Colonic mucosa (tissue), 4 donors: ENCODE results near the gene BCAN. TPM values are rescaled to one million over a fixed set of nuclear protein-coding genes. Genes with fewer than 3 reads are reported as not detected.
A peak's percentile ranks its signal among the peaks of the same experiment; 100 is the strongest.

Experiments
- DNase-seq: peaks from one replicate; pipeline ENCODE4 v3.0.0-alpha.2; 2020
- H3K27ac ChIP-seq: fragments of 200-600 bp; one replicate; pipeline ENCODE4 v1.8.0; 2021
- H3K27me3 ChIP-seq: fragments of 200-600 bp; one replicate; pipeline ENCODE4 v1.8.0; 2021
- H3K36me3 ChIP-seq: fragments of 200-600 bp; one replicate; pipeline ENCODE4 v1.8.0; 2021
- H3K4me1 ChIP-seq: fragments of 200-600 bp; one replicate; pipeline ENCODE4 v1.8.0; 2021; ENCODE audit warnings: mild to moderate bottlenecking
- H3K4me3 ChIP-seq: fragments of 200-600 bp; one replicate; pipeline ENCODE4 v1.8.0; 2021
- H3K9ac ChIP-seq, 2 donors: one replicate each; pipeline ENCODE4 v1.7.0; 2013; ENCODE audit warnings: control low read depth in 2 of 2, low read depth in 2 of 2, low read length in 2 of 2
- H3K9me3 ChIP-seq: fragments of 200-600 bp; one replicate; pipeline ENCODE4 v1.8.0; 2021
- CTCF ChIP-seq: fragments of 200-600 bp; IDR thresholded peaks from one replicate; pipeline ENCODE4 v1.8.0; 2022; ENCODE audit warnings: antibody characterized with exemption, mild to moderate bottlenecking
- intact Hi-C: fragments of 100-400 bp; cut with DNase I; formaldehyde crosslinking; loops from one replicate; pipeline ENCODE4 v1.14.1; 2022
- total RNA-seq, 2 donors: library from RNA; stranded (reverse); fragmentation: NEBNext Ultra II Directional in 1 of 2; extraction: Animal tissue kit (Norgen Biotek cat#: 25700) in 1 of 2; gene quantifications; one replicate each; pipeline ENCODE4 v1.2.1, GENCODE V29; 2021
- donor health status: healthy.
- donor health status: DM: no; HTN: no; CAD: no.
- donor health status: DM: no; HTN: no; CAD: no.

Gene BCAN
- total RNA-seq, 2 donors from 2014 or later: 0.37 TPM; not detected in 1

- DNase-seq: no peak
- Histone ChIP-seq H3K27me3 (peaks cover 17% of the 10 kb centered on the region), H3K4me3 (no peak overlapping the region), H3K36me3 (no peaks in the 10 kb centered on the region), H3K9me3 (no peaks in the 10 kb centered on the region), H3K4me1 (peaks cover 2% of the 10 kb centered on the region), H3K9ac (no peak overlapping the region), H3K27ac (no peak overlapping the region)
- no peak for TF ChIP-seq CTCF
- intact Hi-C loops: loop anchor here (10.0 kb wide), 1 partner anchor 202 kb away; no protein-coding TSS in a partner anchor
These were observed 40.4 kb downstream of the BCAN start for GRCh38 chr1:156682166-156682890.

- Histone ChIP-seq H3K27me3 (peaks cover 4% of the 10 kb centered on the region), H3K27ac (no peak overlapping the region), H3K4me1 (peaks cover 3% of the 10 kb centered on the region), H3K36me3 (no peaks in the 10 kb centered on the region), H3K9ac (no peak overlapping the region), H3K9me3 (no peaks in the 10 kb centered on the region), H3K4me3 (no peak overlapping the region)
- DNase-seq: no peak
- TF ChIP-seq CTCF: no peak
- intact Hi-C loops: loop anchor here (10.0 kb wide), 1 partner anchor 200 kb away; no protein-coding TSS in a partner anchor
These were observed 42.4 kb downstream of the BCAN start for GRCh38 chr1:156684227-156684782.

GRCh38 chr1:156689035-156689952 is 47.4 kb downstream of the BCAN start:
- no peak overlapping the region for H3K9ac ChIP-seq
- H3K36me3 ChIP-seq: no peaks in the 10 kb centered on the region
- TF ChIP-seq CTCF: peak; percentile 86
- no peak overlapping the region for H3K4me3 ChIP-seq
- peak; percentile 72 for DNase-seq
- H3K4me1 ChIP-seq: peaks cover 7% of the 10 kb centered on the region
- intact Hi-C loops: loop anchor here (10.0 kb wide), 1 partner anchor 196 kb away; no protein-coding TSS in a partner anchor
- H3K27ac ChIP-seq: no peak overlapping the region
- no peaks in the 10 kb centered on the region for H3K9me3 ChIP-seq
- no peaks in the 10 kb centered on the region for H3K27me3 ChIP-seq

GRCh38 chr1:156689953-156690674 is 48.2 kb downstream of the BCAN start:
- no peak for DNase-seq
- intact Hi-C loops: loop anchor here (2.0 to 10.0 kb wide), 2 partner anchors 35 to 195 kb away; no protein-coding TSS in a partner anchor
- H3K9me3 ChIP-seq: no peaks in the 10 kb centered on the region
- no peak overlapping the region for H3K27ac ChIP-seq
- peaks cover 7% of the 10 kb centered on the region for H3K4me1 ChIP-seq
- no peak overlapping the region for H3K9ac ChIP-seq
- no peaks in the 10 kb centered on the region for H3K27me3 ChIP-seq
- no peak overlapping the region for H3K4me3 ChIP-seq
- TF ChIP-seq CTCF: no peak
- no peaks in the 10 kb centered on the region for H3K36me3 ChIP-seq

DNA sequence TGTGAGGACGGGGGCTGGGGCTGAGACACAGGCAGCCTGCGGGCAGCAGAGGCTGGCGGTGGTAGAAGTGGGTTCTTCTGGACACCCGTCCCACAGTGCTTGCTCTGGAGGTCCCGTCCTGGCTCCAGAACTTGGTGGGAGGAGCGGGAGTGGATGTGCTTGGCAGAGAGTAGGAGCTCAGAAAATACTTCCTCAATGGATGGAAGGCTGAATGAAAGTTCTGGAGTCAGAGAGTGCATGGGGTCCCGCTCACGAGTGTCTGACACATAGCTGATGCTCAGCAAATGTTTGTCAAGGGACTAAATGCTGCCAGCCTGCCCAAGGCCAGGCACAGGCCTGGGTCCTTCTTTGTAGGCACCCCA is 48.7 kb downstream of the BCAN start:
- Histone ChIP-seq H3K27ac (no peak overlapping the region), H3K9ac (no peak overlapping the region)

More for the DNA sequence above, 48.7 kb downstream of the BCAN start:
- Histone ChIP-seq H3K36me3 (no peaks in the 10 kb centered on the region), H3K4me1 (peaks cover 7% of the 10 kb centered on the region), H3K27me3 (no peaks in the 10 kb centered on the region), H3K9me3 (no peaks in the 10 kb centered on the region), H3K4me3 (no peak overlapping the region)
- DNase-seq: no peak
- no peak for TF ChIP-seq CTCF
- intact Hi-C loops: loop anchor here (2.0 kb wide), 1 partner anchor 34 kb away; no protein-coding TSS in a partner anchor
